ENCODE data around the gene HIGD1B. TPM values are rescaled to one million over a fixed set of nuclear protein-coding genes. Genes with fewer than 3 reads are reported as not detected.
"Not testable (repeated sequence)": the region's sequence is repeated elsewhere in the genome, so short reads cannot be mapped to it uniquely, and the experiment has no call there.

HIGD1B gene
- polyA plus RNA-seq, 1 experiment, result not detected

GRCh38 chr17:44807093-44807816 is 40.4 kb upstream of the HIGD1B start:
- Histone ChIP-seq H3K4me3 (ENCODE audit: low read depth, low read length) (no peak overlapping the region), H3K27me3 (ENCODE audit: control insufficient read depth, insufficient read depth, low read length) (no peaks in the 10 kb centered on the region), H3K9me3 (ENCODE audit: control insufficient read depth, insufficient read depth, low read length) (peaks cover 3% of the 10 kb centered on the region; the same call in 1 of the 2 replicates), H3K27ac (ENCODE audit: low read depth, low read length) (no peak overlapping the region)
- no peak for DNase-seq (ENCODE audit: low read depth, low spot score)
- POLR2A ChIA-PET, result no interaction called here
- CTCF ChIA-PET, result interaction anchor here (0.6 to 1.2 kb wide), 2 partner anchors 34 to 71 kb away, joined by 3 to 4 read pairs; no protein-coding TSS in a partner anchor
- no peak for TF ChIP-seq CTCF (IDR thresholded peaks at IDR 0.05; ENCODE audit: low read depth, low read length)

GRCh38 chr17:44807817-44808155 is 39.9 kb upstream of the HIGD1B start:
- DNase-seq (ENCODE audit: low read depth, low spot score), result no peak
- ChIA-PET POLR2A (no interaction called here), CTCF (interaction anchor here (1.2 kb wide), 1 partner anchor 71 kb away, joined by 4 read pairs; no protein-coding TSS in a partner anchor)
- no peak overlapping the region for H3K4me3 ChIP-seq (ENCODE audit: low read depth, low read length)
- no peaks in the 10 kb centered on the region for H3K27me3 ChIP-seq (ENCODE audit: control insufficient read depth, insufficient read depth, low read length)
- TF ChIP-seq CTCF (IDR thresholded peaks at IDR 0.05; ENCODE audit: low read depth, low read length), result no peak
- H3K27ac ChIP-seq (ENCODE audit: low read depth, low read length), result peak overlapping the region; percentile 11
- peaks cover 3% of the 10 kb centered on the region; the same call in 1 of the 2 replicates for H3K9me3 ChIP-seq (ENCODE audit: control insufficient read depth, insufficient read depth, low read length)

GRCh38 chr17:44808156-44808555 is 39.5 kb upstream of the HIGD1B start:
- POLR2A ChIA-PET, result no interaction called here
- Histone ChIP-seq H3K4me3 (ENCODE audit: low read depth, low read length) (no peak overlapping the region), H3K27ac (ENCODE audit: low read depth, low read length) (no peak overlapping the region), H3K27me3 (ENCODE audit: control insufficient read depth, insufficient read depth, low read length) (no peaks in the 10 kb centered on the region), H3K9me3 (ENCODE audit: control insufficient read depth, insufficient read depth, low read length) (peaks cover 3% of the 10 kb centered on the region; the same call in 1 of the 2 replicates)
- no peak for DNase-seq (ENCODE audit: low read depth, low spot score)
- no peak for TF ChIP-seq CTCF (IDR thresholded peaks at IDR 0.05; ENCODE audit: low read depth, low read length)
- CTCF ChIA-PET, result interaction anchor here (1.2 kb wide), 1 partner anchor 71 kb away, joined by 4 read pairs; no protein-coding TSS in a partner anchor

- H3K27ac ChIP-seq (ENCODE audit: low read depth, low read length); H3K9me3 ChIP-seq (ENCODE audit: control insufficient read depth, insufficient read depth, low read length); H3K4me3 ChIP-seq (ENCODE audit: low read depth, low read length); H3K27me3 ChIP-seq (ENCODE audit: control insufficient read depth, insufficient read depth, low read length); POLR2A ChIA-PET; DNase-seq (ENCODE audit: low read depth, low spot score): not testable (repeated sequence)
- CTCF ChIA-PET, result interaction anchor here (1.0 kb wide), 1 partner anchor 327 kb away, joined by 4 read pairs; the partner anchor contains the start of gene ACBD4
Measured at GRCh38 chr17:44808656-44809388, 38.9 kb upstream of the HIGD1B start.

GRCh38 chr17:44812263-44812662 is 35.4 kb upstream of the HIGD1B start:
- no peak overlapping the region for H3K4me3 ChIP-seq (ENCODE audit: low read depth, low read length)
- no peak for DNase-seq (ENCODE audit: low read depth, low spot score)
- POLR2A ChIA-PET, result interaction anchor here (0.9 kb wide), 1 partner anchor 8 kb away, joined by 3 read pairs; no protein-coding TSS in a partner anchor
- CTCF ChIA-PET, result interaction anchor here (0.6 to 1.2 kb wide), 2 partner anchors 19 to 33 kb away, joined by 3 to 4 read pairs; no protein-coding TSS in a partner anchor
- H3K27me3 ChIP-seq (ENCODE audit: control insufficient read depth, insufficient read depth, low read length), result no peaks in the 10 kb centered on the region
- H3K9me3 ChIP-seq (ENCODE audit: control insufficient read depth, insufficient read depth, low read length), result no peaks in the 10 kb centered on the region
- TF ChIP-seq CTCF (IDR thresholded peaks at IDR 0.05; ENCODE audit: low read depth, low read length), result no peak
- H3K27ac ChIP-seq (ENCODE audit: low read depth, low read length), result no peak overlapping the region

- DNase-seq (ENCODE audit: low read depth, low spot score); H3K4me3 ChIP-seq (ENCODE audit: low read depth, low read length); H3K27ac ChIP-seq (ENCODE audit: low read depth, low read length); H3K9me3 ChIP-seq (ENCODE audit: control insufficient read depth, insufficient read depth, low read length); CTCF ChIA-PET; POLR2A ChIA-PET; H3K27me3 ChIP-seq (ENCODE audit: control insufficient read depth, insufficient read depth, low read length): not testable (repeated sequence)
Measured at GRCh38 chr17:44818508-44818907, 29.2 kb upstream of the HIGD1B start.

All from AG04450 (cell line).